IMR-90 (cell line): ENCODE measurements around the gene ACACB. TPM values are rescaled to one million over a fixed set of nuclear protein-coding genes. Genes with fewer than 3 reads are reported as not detected.

Experiments used
- ATAC-seq: fragments of 200-7000 bp; cut with Tn5 transposase; 2 replicates; pipeline ENCODE4 v1.9.1; 2020; ENCODE audit warnings: low read depth, mild to moderate bottlenecking, moderate library complexity
- BruUV-seq: library from RNA; stranded (reverse); fragments of 400-500 nt; replicated peaks from 2 replicates; lab custom pipeline; 2021; lab: Mats Ljungman, UMichigan
- CTCF ChIA-PET: fragments of 300-600 bp; formaldehyde crosslinking; extraction: SDS; loops from one replicate; lab custom pipeline; 2021; ENCODE audit warnings: antibody characterized with exemption; lab: Yijun Ruan, JAX
- POLR2A ChIA-PET: fragments of 300-600 bp; sonication (Branson Sonifier 250); formaldehyde crosslinking; loops from one replicate; lab custom pipeline; 2022; ENCODE audit warnings: antibody characterized with exemption; ENCODE audit not compliant: unreplicated experiment; lab: Charles Lee
- DNase-seq: peaks from one replicate; pipeline ENCODE4 v3.0.0; 2013
- H2AFZ ChIP-seq: replicated peaks from 2 replicates; pipeline ENCODE3; 2013; ENCODE audit warnings: low read length, mild to moderate bottlenecking; ENCODE audit not compliant: poor library complexity
- H2AK5ac ChIP-seq: 2 replicates; pipeline ENCODE4 v1.6.1; 2013; ENCODE audit warnings: low read depth, low read length, inconsistent platforms
- H2AK9ac ChIP-seq: replicated peaks from 2 replicates; pipeline ENCODE3; 2013; ENCODE audit warnings: mild to moderate bottlenecking, low read depth, low read length, moderate library complexity; ENCODE audit not compliant: poor library complexity
- H2BK120ac ChIP-seq: 2 replicates; pipeline ENCODE4 v1.6.1; 2013; ENCODE audit warnings: low read depth, low read length, inconsistent platforms
- H2BK15ac ChIP-seq: 3 replicates; pipeline ENCODE4 v1.6.1; 2013; ENCODE audit warnings: low read depth, low read length, inconsistent platforms
- H2BK20ac ChIP-seq: 2 replicates; pipeline ENCODE4 v1.6.1; 2013; ENCODE audit warnings: low read depth, mild to moderate bottlenecking, inconsistent platforms, low read length, moderate library complexity
- H2BK5ac ChIP-seq: 2 replicates; pipeline ENCODE4 v1.6.1; 2013; ENCODE audit warnings: mild to moderate bottlenecking, low read depth, low read length, inconsistent platforms; ENCODE audit not compliant: poor library complexity, severe bottlenecking
- H3K14ac ChIP-seq: replicated peaks from 2 replicates; pipeline ENCODE4 v1.6.1; 2013; ENCODE audit warnings: low read depth, low read length, inconsistent platforms
- H3K18ac ChIP-seq: 2 replicates; pipeline ENCODE4 v1.6.1; 2013; ENCODE audit warnings: low read depth, low read length, control low read depth
- H3K23ac ChIP-seq: 2 replicates; pipeline ENCODE4 v1.6.1; 2013; ENCODE audit warnings: low read depth, low read length, inconsistent platforms
- H3K27ac ChIP-seq: 2 replicates; pipeline ENCODE4 v1.5.1; 2013; ENCODE audit warnings: mild to moderate bottlenecking, control low read depth, low read length; ENCODE audit not compliant: insufficient read depth
- H3K27me3 ChIP-seq: 2 replicates; pipeline ENCODE4 v1.6.1; 2013; ENCODE audit warnings: low read length; ENCODE audit not compliant: control insufficient read depth, insufficient read depth
- H3K36me3 ChIP-seq: 2 replicates; pipeline ENCODE4 v1.6.1; 2013; ENCODE audit warnings: low read length, mixed read lengths; ENCODE audit not compliant: control insufficient read depth, insufficient read depth
- H3K4ac ChIP-seq: 2 replicates; pipeline ENCODE4 v1.6.1; 2013; ENCODE audit warnings: low read depth, low read length, inconsistent platforms
- H3K4me1 ChIP-seq: 2 replicates; pipeline ENCODE4 v1.6.1; 2013; ENCODE audit warnings: low read length, mixed read lengths; ENCODE audit not compliant: control insufficient read depth, insufficient read depth
- H3K4me2 ChIP-seq: 2 replicates; pipeline ENCODE4 v1.6.1; 2013; ENCODE audit warnings: low read depth, mild to moderate bottlenecking, control low read depth, low read length, moderate library complexity
- H3K4me3 ChIP-seq: 2 replicates; pipeline ENCODE4 v1.5.1; 2013; ENCODE audit warnings: low read depth, mild to moderate bottlenecking, control low read depth, low read length, moderate library complexity; ENCODE audit not compliant: insufficient read depth
- H3K56ac ChIP-seq: 2 replicates; pipeline ENCODE4 v1.6.1; 2013; ENCODE audit warnings: low read length, inconsistent platforms; ENCODE audit not compliant: insufficient read depth; ENCODE audit errors: extremely low read depth
- H3K79me1 ChIP-seq, 2 experiments: 2 replicates each; pipeline ENCODE4 v1.6.1; 2013; ENCODE audit warnings: low read length in 2 of 2, inconsistent platforms in 1 of 2, low read depth in 1 of 2
- H3K9ac ChIP-seq: 2 replicates; pipeline ENCODE4 v1.6.1; 2013; ENCODE audit warnings: low read depth, low read length, control low read depth
- H3K9me1 ChIP-seq: 2 replicates; pipeline ENCODE4 v1.6.1; 2013; ENCODE audit warnings: low read length, inconsistent platforms; ENCODE audit not compliant: insufficient read depth
- H3K9me3 ChIP-seq: 2 replicates; pipeline ENCODE4 v1.6.1; 2013; ENCODE audit warnings: low read length; ENCODE audit not compliant: control insufficient read depth, insufficient read depth
- H4K20me1 ChIP-seq: 2 replicates; pipeline ENCODE4 v1.6.1; 2013; ENCODE audit warnings: low read length, inconsistent platforms; ENCODE audit not compliant: insufficient read depth
- H4K5ac ChIP-seq: 2 replicates; pipeline ENCODE4 v1.6.1; 2013; ENCODE audit warnings: mild to moderate bottlenecking, low read depth, low read length, control low read depth
- H4K8ac ChIP-seq, 2 experiments: 2 replicates each; pipeline ENCODE4 v1.6.1; 2013; ENCODE audit warnings: low read depth in 2 of 2, low read length in 2 of 2, control low read depth in 1 of 2, inconsistent platforms in 1 of 2
- H4K91ac ChIP-seq: 2 replicates; pipeline ENCODE4 v1.6.1; 2013; ENCODE audit warnings: low read depth, low read length, inconsistent platforms; ENCODE audit not compliant: insufficient read depth
- BHLHE40 ChIP-seq: fragments of 150-350 bp; IDR thresholded peaks from 2 replicates; pipeline ENCODE4 v1.6.1; 2016; ENCODE audit warnings: mild to moderate bottlenecking, low read depth, low read length
- CEBPB ChIP-seq: IDR thresholded peaks from 2 replicates; pipeline ENCODE4 v1.6.1; 2012; ENCODE audit warnings: low read depth, low read length, improper control_type of control experiment
- CHD1 ChIP-seq: IDR thresholded peaks from 2 replicates; pipeline ENCODE4 v1.6.1; 2012; ENCODE audit warnings: low read depth, low read length, improper control_type of control experiment
- FOS ChIP-seq: fragments of 150-350 bp; IDR thresholded peaks from 2 replicates; pipeline ENCODE4 v1.6.1; 2016; ENCODE audit warnings: low read depth, low read length
- MAFK ChIP-seq: IDR thresholded peaks from 2 replicates; pipeline ENCODE4 v1.6.1; 2012; ENCODE audit warnings: low read depth, low read length, improper control_type of control experiment
- MAZ ChIP-seq: IDR thresholded peaks from 2 replicates; pipeline ENCODE4 v1.6.1; 2012; ENCODE audit warnings: low read depth, mild to moderate bottlenecking, low read length, improper control_type of control experiment, moderate library complexity, borderline replicate concordance
- MXI1 ChIP-seq: IDR thresholded peaks from 2 replicates; pipeline ENCODE4 v1.6.1; 2012; ENCODE audit warnings: low read depth, mild to moderate bottlenecking, low read length, moderate library complexity, borderline replicate concordance
- NFE2L2 ChIP-seq: fragments of 150-350 bp; IDR thresholded peaks from 2 replicates; pipeline ENCODE4 v1.6.1; 2016; ENCODE audit warnings: low read depth, mild to moderate bottlenecking, low read length
- POLR2A ChIP-seq: IDR thresholded peaks from 2 replicates; pipeline ENCODE4 v1.6.1; 2012; ENCODE audit warnings: mild to moderate bottlenecking, low read depth, low read length
- RAD21 ChIP-seq: IDR thresholded peaks from 2 replicates; pipeline ENCODE4 v1.6.1; 2012; ENCODE audit warnings: low read length, improper control_type of control experiment
- RCOR1 ChIP-seq: IDR thresholded peaks from 2 replicates; pipeline ENCODE4 v1.6.1; 2012; ENCODE audit warnings: mild to moderate bottlenecking, low read length, improper control_type of control experiment; ENCODE audit not compliant: insufficient replicate concordance
- RFX5 ChIP-seq: IDR thresholded peaks from 2 replicates; pipeline ENCODE4 v1.8.0; 2012; ENCODE audit warnings: low read depth, mild to moderate bottlenecking, low read length, moderate library complexity
- SMC3 ChIP-seq: fragments of 150-350 bp; IDR thresholded peaks from 2 replicates; pipeline ENCODE4 v1.6.1; 2016; ENCODE audit warnings: low read depth, mild to moderate bottlenecking, antibody characterized with exemption, low read length, moderate library complexity
- USF2 ChIP-seq: fragments of 150-350 bp; IDR thresholded peaks from 2 replicates; pipeline ENCODE4 v1.6.1; 2017; ENCODE audit warnings: mild to moderate bottlenecking, antibody characterized with exemption, low read length, low read depth
- WGBS, 2 experiments: methylation state at CpG; one replicate each; pipeline versions ENCODE4 v1.1.5 to v1.1.7; 2013; ENCODE audit warnings: missing lambda C conversion rate in 2 of 2; ENCODE audit not compliant: insufficient read length in 1 of 2; ENCODE audit errors: extremely low coverage in 2 of 2; 5-methylcytosine and 5-hydroxymethylcytosine counted together
- dilution Hi-C: fragments of 300-500 bp; cut with HindIII; formaldehyde crosslinking; loops from one replicate; pipeline ENCODE4 v1.14.3; 2018; ENCODE audit warnings: low sequenced_read_pairs; ENCODE audit not compliant: unreplicated experiment
- in situ Hi-C: fragments of 300-500 bp; cut with MboI; formaldehyde crosslinking; loops from 3 replicates; pipeline ENCODE4 v1.14.3; 2019; ENCODE audit warnings: low sequenced_read_pairs, inconsistent platforms, mixed read lengths
- intact Hi-C: fragments of 100-400 bp; cut with micrococcal nuclease; formaldehyde crosslinking; loops from 2 replicates; pipeline ENCODE4 v1.10.0; 2022
- polyA plus RNA-seq, 3 experiments: library from polyadenylated mRNA; depleted of rRNA; stranded (reverse); fragments of >200 nt; gene quantifications; 2 replicates each; pipeline ENCODE4 v1.2.3, GENCODE V29; 2012; ENCODE audit warnings: low replicate concordance in 1 of 3
- total RNA-seq: library from RNA; depleted of rRNA; stranded (reverse); fragments of >200 nt; gene quantifications from 2 replicates; pipeline ENCODE4 v1.2.3, GENCODE V29; 2012
- TF ChIP-seq, protein P1 (sequence below): conservative IDR thresholded peaks from 2 replicates; pipeline ENCODE4 v1.5.1; 2012; ENCODE audit warnings: mild to moderate bottlenecking, low read depth, low read length, improper control_type of control experiment
- TF ChIP-seq, protein P2 (sequence below): fragments of 150-350 bp; IDR thresholded peaks from 2 replicates; pipeline ENCODE4 v1.6.1; 2016; ENCODE audit warnings: low read depth, mild to moderate bottlenecking, low read length, moderate library complexity, borderline replicate concordance

Gene ACACB
- total and polyA plus RNA-seq, 2 of the 4 experiments (the other 2 are of a cell fraction): 2.0 to 2.1 TPM

DNA sequence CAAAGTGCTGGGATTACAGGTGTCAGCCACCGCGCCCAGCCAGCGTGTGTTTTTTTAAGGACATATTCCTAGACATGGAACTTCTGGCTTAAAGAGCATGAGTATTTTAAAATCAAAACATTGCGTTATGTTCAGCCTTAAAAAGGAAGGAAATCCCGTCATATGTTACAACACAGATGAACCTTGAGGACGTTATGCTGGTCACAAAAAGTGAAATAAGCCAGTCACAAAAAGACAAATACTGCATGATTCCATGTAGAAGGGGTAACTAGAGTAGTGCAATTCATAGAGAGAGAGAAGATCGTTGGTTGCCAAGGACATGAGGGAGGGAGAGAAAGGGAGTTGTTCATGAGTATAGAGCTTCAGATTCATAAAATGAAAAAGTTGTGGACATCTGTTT, 53.9 kb downstream of the ACACB start:
- DNase-seq (no peak), ATAC-seq (no peak)
- H3K27me3 ChIP-seq: no peaks in the 10 kb centered on the region
- no peak overlapping the region for H2AFZ ChIP-seq
- H3K4ac ChIP-seq: no peak overlapping the region
- dilution Hi-C loops (no loop called here), intact Hi-C loops (no loop called here), in situ Hi-C loops (no loop called here)
- no TSS peak for BruUV-seq
- H3K79me1 ChIP-seq: no peaks in the 10 kb centered on the region
- no peak overlapping the region for H3K56ac ChIP-seq
- no peak overlapping the region for H2BK120ac ChIP-seq
- H2BK15ac ChIP-seq: no peak overlapping the region
- H3K36me3 ChIP-seq: peaks cover 9% of the 10 kb centered on the region
- H3K9ac ChIP-seq: no peak overlapping the region
- no peak overlapping the region for H3K14ac ChIP-seq
- H3K23ac ChIP-seq: no peak overlapping the region
- ChIA-PET POLR2A (interaction anchor here (0.6 kb wide), 2 partner anchors 218 to 533 kb away, joined by 3 to 4 read pairs; no protein-coding TSS in a partner anchor), CTCF (interaction anchor here (0.7 kb wide), 1 partner anchor 1558 kb away, joined by 4 read pairs; no protein-coding TSS in a partner anchor)
- H3K9me1 ChIP-seq: peaks cover 9% of the 10 kb centered on the region
- no peak overlapping the region for H4K5ac ChIP-seq
- H3K27ac ChIP-seq: no peak overlapping the region
- H2AK9ac ChIP-seq: no peak overlapping the region
- no peak overlapping the region for H4K8ac ChIP-seq
- no peak overlapping the region for H3K4me3 ChIP-seq
- no peaks in the 10 kb centered on the region; the same call in 1 of the 2 replicates for H4K20me1 ChIP-seq
- no peak overlapping the region for H3K18ac ChIP-seq
- H3K9me3 ChIP-seq: no peaks in the 10 kb centered on the region
- H2BK5ac ChIP-seq: no peak overlapping the region
- H3K4me2 ChIP-seq: no peak overlapping the region
- H2BK20ac ChIP-seq: no peak overlapping the region
- H4K91ac ChIP-seq: no peak overlapping the region
- 100% methylated on average over 3 of the region's 7 CpGs; no CpG with 5 or more reads in 1 of the 2 experiments for WGBS, 2 experiments
- peaks cover 13% of the 10 kb centered on the region; the same call in 1 of the 2 replicates for H3K4me1 ChIP-seq
- no peak for TF ChIP-seq NFE2L2
- no peak for TF ChIP-seq RCOR1
- TF ChIP-seq, protein P1, sequence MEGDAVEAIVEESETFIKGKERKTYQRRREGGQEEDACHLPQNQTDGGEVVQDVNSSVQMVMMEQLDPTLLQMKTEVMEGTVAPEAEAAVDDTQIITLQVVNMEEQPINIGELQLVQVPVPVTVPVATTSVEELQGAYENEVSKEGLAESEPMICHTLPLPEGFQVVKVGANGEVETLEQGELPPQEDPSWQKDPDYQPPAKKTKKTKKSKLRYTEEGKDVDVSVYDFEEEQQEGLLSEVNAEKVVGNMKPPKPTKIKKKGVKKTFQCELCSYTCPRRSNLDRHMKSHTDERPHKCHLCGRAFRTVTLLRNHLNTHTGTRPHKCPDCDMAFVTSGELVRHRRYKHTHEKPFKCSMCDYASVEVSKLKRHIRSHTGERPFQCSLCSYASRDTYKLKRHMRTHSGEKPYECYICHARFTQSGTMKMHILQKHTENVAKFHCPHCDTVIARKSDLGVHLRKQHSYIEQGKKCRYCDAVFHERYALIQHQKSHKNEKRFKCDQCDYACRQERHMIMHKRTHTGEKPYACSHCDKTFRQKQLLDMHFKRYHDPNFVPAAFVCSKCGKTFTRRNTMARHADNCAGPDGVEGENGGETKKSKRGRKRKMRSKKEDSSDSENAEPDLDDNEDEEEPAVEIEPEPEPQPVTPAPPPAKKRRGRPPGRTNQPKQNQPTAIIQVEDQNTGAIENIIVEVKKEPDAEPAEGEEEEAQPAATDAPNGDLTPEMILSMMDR: no peak
- TF ChIP-seq POLR2A: no peak
- no peak for TF ChIP-seq MAZ
- TF ChIP-seq BHLHE40: no peak
- TF ChIP-seq MXI1: no peak
- TF ChIP-seq MAFK: no peak
- TF ChIP-seq USF2: no peak
- no peak for TF ChIP-seq FOS
- TF ChIP-seq CHD1: no peak
- no peak for TF ChIP-seq RFX5
- TF ChIP-seq, protein P2, sequence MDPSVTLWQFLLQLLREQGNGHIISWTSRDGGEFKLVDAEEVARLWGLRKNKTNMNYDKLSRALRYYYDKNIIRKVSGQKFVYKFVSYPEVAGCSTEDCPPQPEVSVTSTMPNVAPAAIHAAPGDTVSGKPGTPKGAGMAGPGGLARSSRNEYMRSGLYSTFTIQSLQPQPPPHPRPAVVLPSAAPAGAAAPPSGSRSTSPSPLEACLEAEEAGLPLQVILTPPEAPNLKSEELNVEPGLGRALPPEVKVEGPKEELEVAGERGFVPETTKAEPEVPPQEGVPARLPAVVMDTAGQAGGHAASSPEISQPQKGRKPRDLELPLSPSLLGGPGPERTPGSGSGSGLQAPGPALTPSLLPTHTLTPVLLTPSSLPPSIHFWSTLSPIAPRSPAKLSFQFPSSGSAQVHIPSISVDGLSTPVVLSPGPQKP: no peak
- TF ChIP-seq SMC3: no peak
- no peak for TF ChIP-seq CEBPB
- TF ChIP-seq RAD21: no peak
- H2AK5ac ChIP-seq: no peak overlapping the region; the same call in 1 of the 2 replicates
